SK-N-SH (cell line): ENCODE results near the gene MRPL2. TPM values are rescaled to one million over a fixed set of nuclear protein-coding genes. Genes with fewer than 3 reads are reported as not detected.

Source experiments
- CTCF ChIA-PET: fragments of 300-600, 350-600 bp; formaldehyde crosslinking; extraction: SDS; loops from one replicate; lab custom pipeline; 2021; lab: Yijun Ruan, JAX
- POLR2A ChIA-PET: fragments of 350-600 bp; sonication (Branson Sonifier 250); formaldehyde crosslinking; extraction: SDS; loops from one replicate; lab custom pipeline; 2020; ENCODE audit warnings: antibody characterized with exemption, inconsistent platforms; lab: Yijun Ruan, JAX
- DNase-seq: peaks from one replicate; pipeline ENCODE4 v3.0.0; 2012
- H2AFZ ChIP-seq: fragments of 200-600 bp; sonication (generic); 2 replicates; pipeline ENCODE4 v1.8.1; 2016; ENCODE audit warnings: antibody characterized with exemption, mild to moderate bottlenecking, low read depth
- H3F3A ChIP-seq: fragments of 200-600 bp; sonication (generic); replicated peaks from 2 replicates; pipeline ENCODE3; 2016; ENCODE audit warnings: antibody characterized with exemption, mild to moderate bottlenecking; ENCODE audit not compliant: insufficient read depth
- H3K27ac ChIP-seq, 2 experiments: fragments of 200-500 bp in 1 of 2; fragments of 200-600 bp in 1 of 2; sonication (Bioruptor generic) in 1 of 2; sonication (generic), shearing (Covaris generic) in 1 of 2; 2 replicates each; pipeline versions ENCODE4 v1.5.1 to v1.6.1; 2014 to 2016; ENCODE audit warnings: low read depth in 2 of 2, inconsistent platforms in 1 of 2, low read length in 1 of 2, mild to moderate bottlenecking in 1 of 2, mixed read lengths in 1 of 2
- H3K27me3 ChIP-seq: fragments of 200-600 bp; sonication (generic), shearing (Covaris generic); 2 replicates; pipeline ENCODE4 v1.6.1; 2016; ENCODE audit warnings: mixed run types; ENCODE audit not compliant: insufficient read depth
- H3K36me3 ChIP-seq, 2 experiments: fragments of 200-500 bp in 1 of 2; fragments of 200-600 bp in 1 of 2; sonication (Bioruptor generic) in 1 of 2; sonication (generic) in 1 of 2; replicated peaks in 1 of 2; 2 replicates each; pipeline versions ENCODE3 to v1.5.1; 2014 to 2016; ENCODE audit warnings: low read length in 1 of 2, mild to moderate bottlenecking in 1 of 2; ENCODE audit not compliant: insufficient read depth in 2 of 2, control insufficient read depth in 1 of 2
- H3K4me1 ChIP-seq, 2 experiments: fragments of 200-500 bp in 1 of 2; fragments of 200-600 bp in 1 of 2; sonication (Bioruptor generic) in 1 of 2; sonication (generic), shearing (Covaris generic) in 1 of 2; 2 replicates each; pipeline versions ENCODE4 v1.5.1 to v1.6.1; 2014 to 2016; ENCODE audit warnings: low read depth in 1 of 2, low read length in 1 of 2, mixed run types in 1 of 2; ENCODE audit not compliant: insufficient read depth in 2 of 2, control insufficient read depth in 1 of 2
- H3K4me2 ChIP-seq: fragments of 200-600 bp; sonication (generic), shearing (Covaris generic); 2 replicates; pipeline ENCODE4 v1.6.1; 2017; ENCODE audit warnings: mixed run types
- H3K4me3 ChIP-seq, 2 experiments: fragments of 200-500 bp in 1 of 2; fragments of 200-600 bp in 1 of 2; sonication (Bioruptor generic) in 1 of 2; sonication (generic), shearing (Covaris generic) in 1 of 2; 2 replicates each; pipeline versions ENCODE4 v1.5.1 to v1.8.1; 2014 to 2016; ENCODE audit warnings: low read depth in 2 of 2, inconsistent platforms in 1 of 2, low read length in 1 of 2, mild to moderate bottlenecking in 1 of 2, mixed read lengths in 1 of 2, moderate library complexity in 1 of 2
- H3K79me2 ChIP-seq: fragments of 200-600 bp; sonication (generic); 2 replicates; pipeline ENCODE4 v1.8.1; 2017; ENCODE audit warnings: mild to moderate bottlenecking; ENCODE audit not compliant: insufficient read depth
- H3K9ac ChIP-seq: fragments of 200-600 bp; sonication (generic); 2 replicates; pipeline ENCODE4 v1.6.1; 2017; ENCODE audit warnings: mixed run types
- H3K9me2 ChIP-seq: fragments of 200-600 bp; sonication (generic); 2 replicates; pipeline ENCODE4 v1.6.1; 2017; ENCODE audit warnings: mixed run types
- H3K9me3 ChIP-seq: fragments of 200-600 bp; sonication (generic); 2 replicates; pipeline ENCODE4 v1.6.1; 2017; ENCODE audit warnings: mixed run types, mild to moderate bottlenecking, moderate library complexity
- H4K20me1 ChIP-seq: fragments of 200-600 bp; sonication (generic); 2 replicates; pipeline ENCODE4 v1.6.1; 2017; ENCODE audit warnings: mild to moderate bottlenecking, mixed run types; ENCODE audit not compliant: insufficient read depth
- CHD2 ChIP-seq: fragments of 150-350 bp; IDR thresholded peaks from 2 replicates; pipeline ENCODE4 v1.6.1; 2018; ENCODE audit warnings: low read length; ENCODE audit not compliant: partially characterized antibody
- CTCF ChIP-seq: fragments of 200-600 bp; sonication (generic); IDR thresholded peaks from 2 replicates; pipeline ENCODE4 v1.6.1; 2017; ENCODE audit warnings: antibody characterized with exemption, mild to moderate bottlenecking, moderate library complexity
- ELF1 ChIP-seq: IDR thresholded peaks from 2 replicates; pipeline ENCODE4 v1.4.0; 2012
- FOXJ3 ChIP-seq: sonication (generic); formaldehyde crosslinking; IDR thresholded peaks from 2 replicates; pipeline ENCODE4 v1.5.1; 2020; ENCODE audit warnings: mild to moderate bottlenecking, missing genetic modification reagents
- GATA2 ChIP-seq: sonication (generic); formaldehyde crosslinking; IDR thresholded peaks from 2 replicates; pipeline ENCODE4 v1.5.0; 2020; ENCODE audit warnings: mild to moderate bottlenecking, missing genetic modification reagents
- NRF1 ChIP-seq: IDR thresholded peaks from 2 replicates; pipeline ENCODE4 v1.6.1; 2012; ENCODE audit warnings: low read depth, mild to moderate bottlenecking, low read length
- PBX3 ChIP-seq: IDR thresholded peaks from 2 replicates; pipeline ENCODE4; 2012
- RCOR1 ChIP-seq: fragments of 150-350 bp; IDR thresholded peaks from 2 replicates; pipeline ENCODE4 v1.6.1; 2017; ENCODE audit warnings: antibody characterized with exemption, low read length
- RFX5 ChIP-seq: IDR thresholded peaks from 2 replicates; pipeline ENCODE4 v1.6.1; 2012; ENCODE audit warnings: mild to moderate bottlenecking, improper control_type of control experiment, low read length
- SIN3A ChIP-seq: IDR thresholded peaks from 2 replicates; pipeline ENCODE4 v1.6.1; 2012; ENCODE audit warnings: low read depth, mild to moderate bottlenecking, low read length, moderate library complexity, borderline replicate concordance
- SMC3 ChIP-seq: IDR thresholded peaks from 2 replicates; pipeline ENCODE4 v1.6.1; 2012; ENCODE audit warnings: low read depth, low read length, improper control_type of control experiment
- TAF1 ChIP-seq: IDR thresholded peaks from 2 replicates; pipeline ENCODE4 v1.6.1; 2012; ENCODE audit warnings: low read depth, mild to moderate bottlenecking, low read length, moderate library complexity, borderline replicate concordance
- TEAD4 ChIP-seq: IDR thresholded peaks from 2 replicates; pipeline ENCODE4 v1.4.0; 2012; ENCODE audit warnings: mild to moderate bottlenecking, borderline replicate concordance; ENCODE audit not compliant: insufficient read depth
- ZBTB33 ChIP-seq: IDR thresholded peaks from 2 replicates; pipeline ENCODE4 v1.4.0; 2012; ENCODE audit warnings: low read depth, borderline replicate concordance
- WGBS: methylation state at CpG from one replicate; pipeline ENCODE4 v1.1.6; 2017; ENCODE audit warnings: low lambda C conversion rate; 5-methylcytosine and 5-hydroxymethylcytosine counted together
- polyA plus RNA-seq, 3 experiments: library from polyadenylated mRNA; depleted of rRNA; stranded (reverse); fragments of >200 nt; gene quantifications; 2 replicates each; pipeline ENCODE4 v1.2.3, GENCODE V29; 2012
- TF ChIP-seq, protein P1 (sequence below): fragments of 150-350 bp; IDR thresholded peaks from 2 replicates; pipeline ENCODE4 v1.6.1; 2016; ENCODE audit warnings: mild to moderate bottlenecking, low read depth, low read length
- TF ChIP-seq, protein P2 (sequence below): fragments of 150-350 bp; IDR thresholded peaks from 2 replicates; pipeline ENCODE4 v1.6.1; 2017; ENCODE audit warnings: antibody characterized with exemption, low read length, low read depth, borderline replicate concordance
- TF ChIP-seq, protein P3 (sequence below): IDR thresholded peaks from 2 replicates; pipeline ENCODE4 v1.6.1; 2012; ENCODE audit warnings: mild to moderate bottlenecking, low read depth, low read length, moderate library complexity

The MRPL2 gene
- polyA plus RNA-seq, 1 of the 3 experiments (the other 2 are of a cell fraction), result 64.7 TPM

- Histone ChIP-seq H3K36me3 (peaks cover 0 to 6% of the 10 kb centered on the region in 2 experiments), H3K4me2 (no peak overlapping the region)
- TF ChIP-seq RCOR1 (no peak), CHD2 (no peak), RFX5 (no peak), TAF1 (no peak), TEAD4 (no peak), GATA2 (CRISPR knock-in tag) (no peak), ELF1 (no peak), SMC3 (no peak), CTCF (no peak), NRF1 (no peak), FOXJ3 (no peak), SIN3A (no peak), ZBTB33 (no peak), PBX3 (no peak)
- TF ChIP-seq, protein P1, sequence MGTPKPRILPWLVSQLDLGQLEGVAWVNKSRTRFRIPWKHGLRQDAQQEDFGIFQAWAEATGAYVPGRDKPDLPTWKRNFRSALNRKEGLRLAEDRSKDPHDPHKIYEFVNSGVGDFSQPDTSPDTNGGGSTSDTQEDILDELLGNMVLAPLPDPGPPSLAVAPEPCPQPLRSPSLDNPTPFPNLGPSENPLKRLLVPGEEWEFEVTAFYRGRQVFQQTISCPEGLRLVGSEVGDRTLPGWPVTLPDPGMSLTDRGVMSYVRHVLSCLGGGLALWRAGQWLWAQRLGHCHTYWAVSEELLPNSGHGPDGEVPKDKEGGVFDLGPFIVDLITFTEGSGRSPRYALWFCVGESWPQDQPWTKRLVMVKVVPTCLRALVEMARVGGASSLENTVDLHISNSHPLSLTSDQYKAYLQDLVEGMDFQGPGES, result no peak
- TF ChIP-seq, protein P2, sequence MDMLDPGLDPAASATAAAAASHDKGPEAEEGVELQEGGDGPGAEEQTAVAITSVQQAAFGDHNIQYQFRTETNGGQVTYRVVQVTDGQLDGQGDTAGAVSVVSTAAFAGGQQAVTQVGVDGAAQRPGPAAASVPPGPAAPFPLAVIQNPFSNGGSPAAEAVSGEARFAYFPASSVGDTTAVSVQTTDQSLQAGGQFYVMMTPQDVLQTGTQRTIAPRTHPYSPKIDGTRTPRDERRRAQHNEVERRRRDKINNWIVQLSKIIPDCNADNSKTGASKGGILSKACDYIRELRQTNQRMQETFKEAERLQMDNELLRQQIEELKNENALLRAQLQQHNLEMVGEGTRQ, result no peak
- TF ChIP-seq, protein P3, sequence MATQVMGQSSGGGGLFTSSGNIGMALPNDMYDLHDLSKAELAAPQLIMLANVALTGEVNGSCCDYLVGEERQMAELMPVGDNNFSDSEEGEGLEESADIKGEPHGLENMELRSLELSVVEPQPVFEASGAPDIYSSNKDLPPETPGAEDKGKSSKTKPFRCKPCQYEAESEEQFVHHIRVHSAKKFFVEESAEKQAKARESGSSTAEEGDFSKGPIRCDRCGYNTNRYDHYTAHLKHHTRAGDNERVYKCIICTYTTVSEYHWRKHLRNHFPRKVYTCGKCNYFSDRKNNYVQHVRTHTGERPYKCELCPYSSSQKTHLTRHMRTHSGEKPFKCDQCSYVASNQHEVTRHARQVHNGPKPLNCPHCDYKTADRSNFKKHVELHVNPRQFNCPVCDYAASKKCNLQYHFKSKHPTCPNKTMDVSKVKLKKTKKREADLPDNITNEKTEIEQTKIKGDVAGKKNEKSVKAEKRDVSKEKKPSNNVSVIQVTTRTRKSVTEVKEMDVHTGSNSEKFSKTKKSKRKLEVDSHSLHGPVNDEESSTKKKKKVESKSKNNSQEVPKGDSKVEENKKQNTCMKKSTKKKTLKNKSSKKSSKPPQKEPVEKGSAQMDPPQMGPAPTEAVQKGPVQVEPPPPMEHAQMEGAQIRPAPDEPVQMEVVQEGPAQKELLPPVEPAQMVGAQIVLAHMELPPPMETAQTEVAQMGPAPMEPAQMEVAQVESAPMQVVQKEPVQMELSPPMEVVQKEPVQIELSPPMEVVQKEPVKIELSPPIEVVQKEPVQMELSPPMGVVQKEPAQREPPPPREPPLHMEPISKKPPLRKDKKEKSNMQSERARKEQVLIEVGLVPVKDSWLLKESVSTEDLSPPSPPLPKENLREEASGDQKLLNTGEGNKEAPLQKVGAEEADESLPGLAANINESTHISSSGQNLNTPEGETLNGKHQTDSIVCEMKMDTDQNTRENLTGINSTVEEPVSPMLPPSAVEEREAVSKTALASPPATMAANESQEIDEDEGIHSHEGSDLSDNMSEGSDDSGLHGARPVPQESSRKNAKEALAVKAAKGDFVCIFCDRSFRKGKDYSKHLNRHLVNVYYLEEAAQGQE, result no peak
- TF ChIP-seq, all 33 proteins: peak for 0
- H3K79me2 ChIP-seq, result peaks cover 85% of the 10 kb centered on the region
- ChIA-PET POLR2A (no interaction called here), CTCF (no interaction called here)
- peaks cover 17 to 20% of the 10 kb centered on the region in 2 experiments for H3K4me1 ChIP-seq
- peaks cover 2% of the 10 kb centered on the region for H4K20me1 ChIP-seq
- DNase-seq, result no peak
- H3F3A ChIP-seq, result peaks cover 23% of the 10 kb centered on the region
- no peak overlapping the region for H3K9ac ChIP-seq
- no peak overlapping the region for H3K4me3 ChIP-seq
- no peaks in the 10 kb centered on the region for H3K27me3 ChIP-seq
- WGBS, result 80% methylated on average over 4 of the region's 4 CpGs
- H2AFZ ChIP-seq, result no peak overlapping the region
- H3K9me3 ChIP-seq, result no peaks in the 10 kb centered on the region
- H3K9me2 ChIP-seq, result no peaks in the 10 kb centered on the region
- H3K27ac ChIP-seq, result no peak overlapping the region
These were observed 42.3 kb upstream of the MRPL2 start for GRCh38 chr6:43101497-43101896.
